SW480 (cell line): ENCODE data around the gene RSPH1.

Experiments
- DNase-seq: peaks from one replicate; pipeline ENCODE4 v3.0.0-alpha.2; 2016; ENCODE audit warnings: low spot score

Gene RSPH1

DNA sequence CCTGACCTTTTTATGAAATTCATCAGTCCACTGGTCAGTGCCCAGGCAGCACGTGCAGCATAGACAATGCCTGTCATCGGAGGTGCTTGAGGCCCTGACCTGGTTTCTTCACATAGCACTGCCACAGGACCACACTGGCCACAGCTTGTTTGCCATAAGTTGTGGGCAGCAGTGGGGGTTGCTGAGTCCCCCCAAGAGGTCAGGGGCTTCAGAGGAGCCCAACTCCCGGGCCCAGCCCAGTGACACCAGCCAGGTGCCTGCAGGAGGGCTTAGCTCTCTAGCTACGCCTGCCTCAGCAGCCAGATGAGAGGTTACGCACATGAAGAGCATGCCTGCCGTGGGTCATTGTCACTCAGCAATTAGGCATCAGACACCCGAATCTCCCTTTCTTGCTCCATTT is 50.7 kb downstream of the RSPH1 start:
- no peak for DNase-seq

- DNase-seq, result no peak
These were observed 51.3 kb downstream of the RSPH1 start for GRCh38 chr21:42444745-42445059.

DNA sequence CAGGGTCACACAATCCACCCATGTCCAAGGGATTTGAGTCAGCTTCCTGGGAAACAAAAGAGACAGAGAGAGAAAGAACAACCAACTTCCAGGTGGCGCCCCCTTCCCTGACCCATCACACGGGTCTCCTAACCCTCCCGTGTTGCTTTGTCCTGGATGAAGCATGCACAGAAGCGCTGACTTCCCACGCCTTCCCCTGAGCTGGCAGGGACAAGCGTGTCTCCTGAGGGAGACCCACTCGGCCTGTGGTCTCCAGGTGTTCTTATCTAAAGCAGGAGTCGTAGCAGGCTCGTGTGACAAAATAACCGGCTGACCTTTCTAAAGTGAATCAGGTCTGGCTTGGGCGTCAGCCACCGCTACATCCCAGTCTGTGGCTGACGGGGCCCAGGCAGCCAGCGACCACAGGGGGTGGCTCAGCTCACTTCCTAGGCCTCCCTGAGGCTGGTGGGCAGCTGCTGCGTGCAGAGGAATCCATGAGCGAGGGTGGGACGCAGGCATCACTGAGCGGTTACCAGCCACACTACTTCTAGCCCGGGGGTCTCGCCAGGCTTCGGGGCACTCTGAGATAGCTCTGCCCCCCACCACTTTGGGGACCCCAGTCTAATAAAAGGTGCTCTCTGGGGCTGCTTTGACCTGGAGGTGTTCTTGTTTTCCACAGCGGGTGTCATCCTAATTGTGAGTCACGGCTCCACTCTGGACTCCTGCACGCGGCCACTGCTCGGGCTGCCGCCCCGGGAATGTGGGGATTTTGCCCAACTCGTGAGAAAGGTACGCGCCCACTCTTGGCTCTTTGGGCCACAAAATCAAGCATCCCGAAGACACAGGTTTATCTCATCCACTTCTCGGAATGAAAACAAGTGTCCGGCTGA is 51.9 kb downstream of the RSPH1 start:
- DNase-seq, result no peak

GRCh38 chr21:42443181-42443785 is 52.7 kb downstream of the RSPH1 start:
- no peak for DNase-seq

GRCh38 chr21:42441963-42442362 is 54.1 kb downstream of the RSPH1 start:
- DNase-seq, result no peak

DNA sequence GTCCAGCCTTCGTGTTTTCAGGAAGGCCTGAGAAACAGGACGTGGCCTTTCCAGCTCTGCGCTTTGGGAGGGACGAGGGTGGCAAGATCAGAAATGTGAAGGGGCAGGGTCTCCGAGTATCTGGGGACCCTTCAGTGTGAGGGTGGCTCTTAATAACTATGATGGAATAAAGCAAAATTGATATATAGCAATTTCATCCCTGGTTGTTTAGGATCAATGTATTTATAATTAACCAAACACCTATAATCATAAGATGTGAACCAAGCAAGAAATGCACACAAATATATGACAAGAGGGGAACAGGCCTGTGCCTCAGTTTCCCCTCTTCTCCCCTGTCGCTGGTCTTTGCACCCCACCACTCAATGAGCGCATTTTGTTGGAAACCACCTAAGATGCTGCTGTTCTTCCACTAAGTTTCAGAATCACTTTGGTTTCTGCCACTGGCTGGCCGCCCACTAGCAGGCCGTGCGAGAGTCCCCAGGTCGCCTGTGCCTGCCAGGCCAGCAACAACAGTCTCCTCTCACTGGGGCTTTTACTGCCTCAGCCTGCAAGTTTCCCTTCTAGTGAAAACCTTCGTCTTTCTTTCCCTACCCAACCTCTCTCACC is 55.7 kb downstream of the RSPH1 start:
- DNase-seq, result no peak

- DNase-seq, result peak; percentile 36
These were observed 56.5 kb downstream of the RSPH1 start for GRCh38 chr21:42439284-42440186.

GRCh38 chr21:42438316-42439205 is 57.5 kb downstream of the RSPH1 start:
- no peak for DNase-seq

DNA sequence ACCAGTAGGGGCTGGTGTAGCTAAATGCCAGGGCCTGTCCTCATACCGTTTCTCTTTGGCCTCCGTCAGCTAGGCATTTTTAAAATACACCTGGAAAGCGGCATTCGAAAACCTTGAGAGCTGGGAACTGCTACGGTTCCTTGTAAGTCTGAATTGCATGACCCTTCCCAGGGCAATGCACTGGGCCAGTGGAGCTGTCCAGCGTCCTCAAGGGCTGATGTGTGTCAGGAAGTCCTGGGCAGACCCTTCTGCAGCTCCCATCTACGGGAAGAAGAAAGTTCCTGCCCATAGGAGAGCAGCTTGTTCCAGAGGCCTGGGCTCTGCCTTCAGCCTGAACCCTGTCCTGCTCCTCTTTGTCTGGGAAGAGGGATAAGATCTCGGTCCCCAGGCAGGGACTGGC is 58.2 kb downstream of the RSPH1 start:
- DNase-seq, result no peak

DNA sequence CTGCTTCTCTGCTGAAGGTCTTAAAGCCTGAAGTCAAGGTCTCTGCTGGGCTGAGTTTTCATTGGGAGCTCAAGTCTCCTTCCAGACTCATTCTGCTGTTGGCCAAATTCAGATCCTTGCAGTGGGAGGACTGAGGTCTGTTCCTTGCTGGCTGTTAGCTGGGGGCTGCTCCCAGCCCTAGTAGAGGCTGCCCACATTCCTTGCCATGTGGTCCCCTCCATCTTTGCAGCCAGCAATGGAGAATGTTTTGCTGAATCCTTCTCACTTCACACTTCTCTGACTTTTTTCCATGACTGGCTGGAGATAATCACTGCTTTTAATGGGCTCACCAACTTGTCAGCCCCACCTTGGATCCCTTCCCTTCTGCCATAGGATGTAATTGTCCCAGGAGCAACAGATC is 59.1 kb downstream of the RSPH1 start:
- DNase-seq, result no peak

- DNase-seq, result no peak
These were observed 60.2 kb downstream of the RSPH1 start for GRCh38 chr21:42435833-42436232.

GRCh38 chr21:42435401-42435800 is 60.6 kb downstream of the RSPH1 start:
- no peak for DNase-seq

GRCh38 chr21:42434884-42435283 is 61.1 kb downstream of the RSPH1 start:
- DNase-seq, result no peak

- peak; percentile 62 for DNase-seq
These were observed 62.0 kb downstream of the RSPH1 start for GRCh38 chr21:42433946-42434551.

- no peak for DNase-seq
These were observed 63.3 kb downstream of the RSPH1 start for GRCh38 chr21:42432695-42433094.

- no peak for DNase-seq
These were observed 64.8 kb downstream of the RSPH1 start for GRCh38 chr21:42431196-42431595.

- no peak for DNase-seq
These were observed 65.5 kb downstream of the RSPH1 start for GRCh38 chr21:42430521-42430920.

DNA sequence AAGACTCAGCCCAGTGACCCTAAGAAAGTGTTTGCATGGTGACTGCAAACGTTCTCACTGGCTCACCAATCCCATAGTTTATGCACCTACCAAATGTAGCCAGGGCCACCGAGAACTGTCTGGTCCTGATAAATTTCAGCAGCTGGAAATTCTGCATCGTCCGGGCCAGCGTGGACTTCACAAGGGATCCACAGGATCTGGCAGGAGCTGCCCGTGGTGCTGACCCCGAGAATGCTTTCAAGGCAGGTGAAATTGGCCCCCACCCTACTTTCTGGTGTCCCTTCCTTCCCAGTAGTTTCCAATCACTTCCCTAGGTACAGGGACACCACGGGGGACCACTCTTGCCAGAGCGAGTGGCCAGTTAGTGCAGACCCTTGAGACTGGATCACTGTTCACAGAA is 66.2 kb downstream of the RSPH1 start:
- DNase-seq, result no peak

GRCh38 chr21:42429021-42429420 is 67.0 kb downstream of the RSPH1 start:
- no peak for DNase-seq

DNA sequence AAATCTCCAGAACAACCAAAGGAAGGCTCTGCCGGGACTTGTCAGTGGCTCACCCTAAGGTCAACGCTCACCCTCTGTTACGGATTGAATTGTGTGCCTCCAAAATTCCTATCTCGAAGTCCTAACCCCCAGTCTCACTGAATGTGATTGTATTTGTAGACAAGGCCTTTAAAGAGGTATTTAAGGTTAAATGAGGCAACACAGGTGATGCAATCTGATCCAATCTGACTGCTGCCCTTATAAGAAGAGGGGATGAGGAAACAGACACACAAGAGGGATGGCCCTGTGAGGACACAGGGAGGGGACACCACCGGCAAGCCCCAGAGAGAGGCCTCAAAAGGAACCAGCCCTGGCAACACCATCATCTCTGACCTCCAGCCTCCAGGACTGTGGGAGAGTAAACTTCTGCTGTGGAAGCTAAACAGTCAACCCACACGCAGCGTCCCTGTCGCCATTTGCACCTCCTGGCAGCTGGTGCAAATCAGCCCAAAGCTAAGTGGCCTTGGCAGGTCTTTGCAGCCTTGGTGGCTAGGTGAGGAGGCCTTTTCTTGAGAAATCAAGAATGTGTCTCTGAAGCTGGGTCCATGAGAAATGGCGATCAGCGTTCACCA is 68.1 kb downstream of the RSPH1 start:
- no peak for DNase-seq
